Activated naive CD4-positive, alpha-beta T cell treated with anti-CD3 and anti-CD28 coated beads for 36 hours (primary cell): ENCODE measurements around the gene HNRNPU. TPM values are rescaled to one million over a fixed set of nuclear protein-coding genes. Genes with fewer than 3 reads are reported as not detected.
"Not testable (repeated sequence)": the region's sequence is repeated elsewhere in the genome, so short reads cannot be mapped to it uniquely, and the experiment has no call there.

Experiments
- CTCF ChIA-PET: fragments of 350-600 bp; sonication (Branson Sonifier 250); formaldehyde crosslinking; loops from one replicate; lab custom pipeline; 2021; ENCODE audit warnings: antibody characterized with exemption; lab: Charles Lee
- DNase-seq: peaks from one replicate; pipeline ENCODE4 v3.0.0-alpha.2; 2020
- H3K27ac Mint-ChIP-seq: one replicate; pipeline ENCODE4 v1.8.0; 2021; ENCODE audit warnings: mild to moderate bottlenecking, mixed read lengths
- H3K27me3 Mint-ChIP-seq: one replicate; pipeline ENCODE4 v1.8.0; 2021; ENCODE audit warnings: low read depth, mixed read lengths
- H3K36me3 Mint-ChIP-seq: one replicate; pipeline ENCODE4 v1.8.0; 2021; ENCODE audit warnings: low read depth, mixed read lengths
- H3K4me1 Mint-ChIP-seq: one replicate; pipeline ENCODE4 v1.8.0; 2021; ENCODE audit warnings: low read depth, mixed read lengths
- H3K4me3 Mint-ChIP-seq: one replicate; pipeline ENCODE4 v1.8.0; 2021; ENCODE audit warnings: mild to moderate bottlenecking, moderate library complexity, mixed read lengths
- H3K9me3 Mint-ChIP-seq: one replicate; pipeline ENCODE4 v1.8.0; 2021; ENCODE audit warnings: mixed read lengths
- intact Hi-C: fragments of 100-400 bp; cut with micrococcal nuclease; formaldehyde crosslinking; loops from one replicate; pipeline ENCODE4 v1.15.1; 2023
- total RNA-seq, 2 experiments: library from RNA; stranded (reverse); gene quantifications; one replicate each; pipeline ENCODE4 v1.2.3, GENCODE V29; 2021

The HNRNPU gene
- total RNA-seq, 2 experiments from 2014 or later = 331 to 338 TPM

GRCh38 chr1:244835276-244836134, 28.8 kb downstream of the HNRNPU start, which contains the start of gene COX20:
Gene COX20, plus strand, starts transcription at chr1:244835658. Its CDS starts 57 bp downstream, at chr1:244835715.
- CTCF ChIA-PET = interaction anchor here (0.7 to 2.1 kb wide), 10 partner anchors 10 to 207 kb away, joined by 3 to 10 read pairs (median 4); partner anchors contain the start of gene HNRNPU
- peak within 1 kb of the TSS; percentile 94 for H3K4me3 Mint-ChIP-seq
- H3K27me3 Mint-ChIP-seq = no peaks in the 10 kb centered on the region
- no peaks in the 10 kb centered on the region for H3K9me3 Mint-ChIP-seq
- H3K27ac Mint-ChIP-seq = peak within 1 kb of the TSS; percentile 99
- peaks cover 21% of the 10 kb centered on the region for H3K36me3 Mint-ChIP-seq
- peak; percentile 85 for DNase-seq
- H3K4me1 Mint-ChIP-seq = peaks cover 38% of the 10 kb centered on the region
- intact Hi-C loops = loop anchor here (1.0 to 10.0 kb wide), 11 partner anchors 8 to 1731 kb away; partner anchors contain the start of genes CEP170, CNST, HNRNPU and SDCCAG8

GRCh38 chr1:244834543-244835275, 29.6 kb downstream of the HNRNPU start:
- peak; percentile 93 for DNase-seq
- no peaks in the 10 kb centered on the region for H3K9me3 Mint-ChIP-seq
- intact Hi-C loops = loop anchor here (1.0 to 10.0 kb wide), 13 partner anchors 9 to 1732 kb away; partner anchors contain the start of genes CEP170, CNST, HNRNPU and SDCCAG8
- H3K4me1 Mint-ChIP-seq = peaks cover 35% of the 10 kb centered on the region
- H3K27me3 Mint-ChIP-seq = no peaks in the 10 kb centered on the region
- peaks cover 16% of the 10 kb centered on the region for H3K36me3 Mint-ChIP-seq
- CTCF ChIA-PET = interaction anchor here (0.7 to 1.9 kb wide), 5 partner anchors 18 to 216 kb away, joined by 3 to 5 read pairs (median 3); no protein-coding TSS in a partner anchor
- peak overlapping the region; percentile 94 for H3K4me3 Mint-ChIP-seq
- peak overlapping the region; percentile 99 for H3K27ac Mint-ChIP-seq

- Mint-ChIP-seq H3K9me3 (no peaks in the 10 kb centered on the region), H3K4me3 (peak overlapping the region; percentile 94), H3K4me1 (peaks cover 29% of the 10 kb centered on the region), H3K27ac (peak overlapping the region; percentile 99), H3K36me3 (peaks cover 13% of the 10 kb centered on the region), H3K27me3 (no peaks in the 10 kb centered on the region)
- DNase-seq = peak; percentile 67
- CTCF ChIA-PET = interaction anchor here (0.9 to 1.9 kb wide), 3 partner anchors 28 to 217 kb away, joined by 3 to 5 read pairs (median 5); no protein-coding TSS in a partner anchor
- intact Hi-C loops = loop anchor here (1.0 to 10.0 kb wide), 5 partner anchors 33 to 1733 kb away; partner anchors contain the start of genes CEP170, CNST, SDCCAG8 and TFB2M
These were observed 30.4 kb downstream of the HNRNPU start for GRCh38 chr1:244833734-244834542.

- H3K36me3 Mint-ChIP-seq, H3K27me3 Mint-ChIP-seq, DNase-seq, H3K4me3 Mint-ChIP-seq, H3K27ac Mint-ChIP-seq, H3K9me3 Mint-ChIP-seq: not testable (repeated sequence)
- CTCF ChIA-PET = interaction anchor here (0.9 to 1.9 kb wide), 3 partner anchors 29 to 209 kb away, joined by 3 to 5 read pairs (median 4); no protein-coding TSS in a partner anchor
- peaks cover 22% of the 10 kb centered on the region for H3K4me1 Mint-ChIP-seq
- intact Hi-C loops = loop anchor here (10.0 kb wide), 2 partner anchors 1122 to 1578 kb away; partner anchors contain the start of genes CEP170 and SDCCAG8
These were observed 31.1 kb downstream of the HNRNPU start for GRCh38 chr1:244833260-244833659.

GRCh38 chr1:244830639-244831038, 33.7 kb downstream of the HNRNPU start:
- Mint-ChIP-seq H3K27me3 (no peaks in the 10 kb centered on the region), H3K9me3 (no peaks in the 10 kb centered on the region), H3K27ac (no peak overlapping the region), H3K4me3 (no peak overlapping the region), H3K4me1 (peaks cover 10% of the 10 kb centered on the region), H3K36me3 (no peaks in the 10 kb centered on the region)
- CTCF ChIA-PET = interaction anchor here (0.9 to 2.2 kb wide), 3 partner anchors 30 to 212 kb away, joined by 3 to 5 read pairs (median 4); no protein-coding TSS in a partner anchor
- intact Hi-C loops = loop anchor here (10.0 kb wide), 2 partner anchors 1124 to 1576 kb away; partner anchors contain the start of genes CEP170 and SDCCAG8
- DNase-seq = no peak

- Mint-ChIP-seq H3K4me1 (peaks cover 6% of the 10 kb centered on the region), H3K4me3 (no peak overlapping the region), H3K36me3 (no peaks in the 10 kb centered on the region), H3K9me3 (no peaks in the 10 kb centered on the region), H3K27ac (no peak overlapping the region), H3K27me3 (no peaks in the 10 kb centered on the region)
- CTCF ChIA-PET = interaction anchor here (0.6 to 1.3 kb wide), 2 partner anchors 20 to 25 kb away, joined by 4 read pairs; no protein-coding TSS in a partner anchor
- intact Hi-C loops = no loop called here
- no peak for DNase-seq
These were observed 37.6 kb downstream of the HNRNPU start for GRCh38 chr1:244826712-244827111.

DNA sequence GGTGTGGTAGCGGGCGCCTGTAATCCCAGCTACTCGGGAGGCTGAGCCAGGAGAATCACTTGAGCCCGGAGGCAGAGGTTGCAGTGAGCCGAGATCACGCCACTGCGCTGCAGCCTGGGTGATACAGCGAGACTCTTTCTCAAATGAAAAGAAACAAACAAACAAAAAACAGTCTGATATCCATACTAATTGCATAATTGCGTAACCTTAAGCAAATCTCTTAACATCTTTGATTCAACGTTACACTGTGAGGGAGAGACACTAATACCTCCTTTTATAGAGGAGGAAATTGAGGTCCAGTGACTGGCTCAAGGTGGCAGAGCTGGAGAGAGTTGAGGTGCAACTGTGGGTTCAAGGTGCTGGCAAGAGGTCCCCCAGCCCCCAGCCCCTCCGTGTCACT, 41.5 kb downstream of the HNRNPU start:
- H3K4me3 Mint-ChIP-seq = no peak overlapping the region
- no peaks in the 10 kb centered on the region for H3K27me3 Mint-ChIP-seq
- no peaks in the 10 kb centered on the region for H3K4me1 Mint-ChIP-seq
- no peak for DNase-seq
- CTCF ChIA-PET = no interaction called here
- no peaks in the 10 kb centered on the region for H3K9me3 Mint-ChIP-seq
- intact Hi-C loops = no loop called here
- H3K27ac Mint-ChIP-seq = no peak overlapping the region
- no peaks in the 10 kb centered on the region for H3K36me3 Mint-ChIP-seq

GRCh38 chr1:244821134-244821533, 43.2 kb downstream of the HNRNPU start:
- no peaks in the 10 kb centered on the region for H3K9me3 Mint-ChIP-seq
- no peaks in the 10 kb centered on the region for H3K36me3 Mint-ChIP-seq
- CTCF ChIA-PET = no interaction called here
- no peak overlapping the region for H3K4me3 Mint-ChIP-seq
- intact Hi-C loops = no loop called here
- H3K27me3 Mint-ChIP-seq = no peaks in the 10 kb centered on the region
- no peaks in the 10 kb centered on the region for H3K4me1 Mint-ChIP-seq
- no peak overlapping the region for H3K27ac Mint-ChIP-seq
- no peak for DNase-seq

DNA sequence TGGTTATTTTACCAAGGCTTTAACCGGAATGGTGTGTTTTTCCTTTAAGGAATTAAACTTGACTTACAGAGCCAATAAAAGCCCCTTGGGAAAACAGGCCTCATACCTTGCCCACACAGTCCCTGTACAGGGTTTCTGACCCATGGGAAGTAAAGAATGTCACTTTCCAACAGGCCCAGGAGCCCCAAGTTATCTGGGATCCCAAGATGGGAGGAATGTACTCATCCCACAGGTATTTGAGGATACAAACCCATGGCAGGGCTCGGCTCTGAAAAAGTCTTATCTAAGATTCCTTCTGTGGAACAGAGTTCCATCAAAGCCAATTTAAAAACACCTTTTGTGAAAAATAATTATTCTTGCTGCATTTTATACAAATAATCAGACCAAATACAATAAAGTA, 44.2 kb downstream of the HNRNPU start:
- no peaks in the 10 kb centered on the region for H3K36me3 Mint-ChIP-seq
- H3K4me3 Mint-ChIP-seq = no peak overlapping the region
- CTCF ChIA-PET = no interaction called here
- intact Hi-C loops = no loop called here
- no peaks in the 10 kb centered on the region for H3K9me3 Mint-ChIP-seq
- H3K27ac Mint-ChIP-seq = no peak overlapping the region
- DNase-seq = no peak
- no peaks in the 10 kb centered on the region for H3K27me3 Mint-ChIP-seq
- no peaks in the 10 kb centered on the region for H3K4me1 Mint-ChIP-seq

DNA sequence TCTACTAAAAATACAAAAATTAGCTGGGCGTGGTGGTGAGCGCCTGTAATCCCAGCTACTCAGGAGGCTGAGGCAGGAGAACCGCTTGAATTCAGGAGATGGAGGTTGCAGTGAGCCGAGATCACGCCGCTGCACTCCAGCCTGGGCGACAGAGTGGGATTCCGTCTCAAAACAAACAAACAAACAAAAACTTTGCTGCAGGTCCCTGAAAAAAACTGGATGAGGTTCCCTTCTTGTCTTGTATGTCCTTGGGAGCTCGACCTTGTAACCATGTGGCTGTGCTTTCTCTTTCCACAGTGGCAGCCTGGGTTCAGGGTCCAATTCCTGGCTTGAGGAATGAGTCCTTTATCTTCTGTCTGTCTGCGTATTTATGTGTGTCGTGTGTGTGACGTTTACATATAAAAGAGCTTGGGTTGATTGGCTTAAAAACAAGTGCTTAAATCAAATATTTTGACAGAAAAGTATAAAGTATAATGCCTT, 46.9 kb downstream of the HNRNPU start:
- H3K9me3 Mint-ChIP-seq = no peaks in the 10 kb centered on the region
- no peaks in the 10 kb centered on the region for H3K36me3 Mint-ChIP-seq
- H3K27ac Mint-ChIP-seq = no peak overlapping the region
- intact Hi-C loops = no loop called here
- DNase-seq = no peak
- CTCF ChIA-PET = no interaction called here
- no peaks in the 10 kb centered on the region for H3K27me3 Mint-ChIP-seq
- H3K4me3 Mint-ChIP-seq = no peak overlapping the region
- H3K4me1 Mint-ChIP-seq = peaks cover 7% of the 10 kb centered on the region

GRCh38 chr1:244815600-244816099, 48.7 kb downstream of the HNRNPU start:
- Mint-ChIP-seq H3K4me1 (peaks cover 7% of the 10 kb centered on the region), H3K27ac (no peak overlapping the region), H3K4me3 (no peak overlapping the region), H3K27me3 (no peaks in the 10 kb centered on the region), H3K9me3 (no peaks in the 10 kb centered on the region), H3K36me3 (no peaks in the 10 kb centered on the region)
- DNase-seq = no peak
- intact Hi-C loops = no loop called here
- CTCF ChIA-PET = interaction anchor here (0.9 to 2.0 kb wide), 2 partner anchors 14 to 212 kb away, joined by 4 read pairs; no protein-coding TSS in a partner anchor
